Stimulated activated CD8-positive, alpha-beta memory T cell treated with anti-CD3 and anti-CD28 coated beads, Interleukin-2, amount 100 ng/mL, for 1 hour (primary cell): ENCODE data around the gene ITPR1.
"Not testable (repeated sequence)": the region's sequence is repeated elsewhere in the genome, so short reads cannot be mapped to it uniquely, and the experiment has no call there.

Experiments used
- DNase-seq, 2 donors: peaks; one replicate each; pipeline ENCODE4 v3.0.0-alpha.2; 2020; ENCODE audit warnings: low read depth in 2 of 2

The ITPR1 gene

DNA sequence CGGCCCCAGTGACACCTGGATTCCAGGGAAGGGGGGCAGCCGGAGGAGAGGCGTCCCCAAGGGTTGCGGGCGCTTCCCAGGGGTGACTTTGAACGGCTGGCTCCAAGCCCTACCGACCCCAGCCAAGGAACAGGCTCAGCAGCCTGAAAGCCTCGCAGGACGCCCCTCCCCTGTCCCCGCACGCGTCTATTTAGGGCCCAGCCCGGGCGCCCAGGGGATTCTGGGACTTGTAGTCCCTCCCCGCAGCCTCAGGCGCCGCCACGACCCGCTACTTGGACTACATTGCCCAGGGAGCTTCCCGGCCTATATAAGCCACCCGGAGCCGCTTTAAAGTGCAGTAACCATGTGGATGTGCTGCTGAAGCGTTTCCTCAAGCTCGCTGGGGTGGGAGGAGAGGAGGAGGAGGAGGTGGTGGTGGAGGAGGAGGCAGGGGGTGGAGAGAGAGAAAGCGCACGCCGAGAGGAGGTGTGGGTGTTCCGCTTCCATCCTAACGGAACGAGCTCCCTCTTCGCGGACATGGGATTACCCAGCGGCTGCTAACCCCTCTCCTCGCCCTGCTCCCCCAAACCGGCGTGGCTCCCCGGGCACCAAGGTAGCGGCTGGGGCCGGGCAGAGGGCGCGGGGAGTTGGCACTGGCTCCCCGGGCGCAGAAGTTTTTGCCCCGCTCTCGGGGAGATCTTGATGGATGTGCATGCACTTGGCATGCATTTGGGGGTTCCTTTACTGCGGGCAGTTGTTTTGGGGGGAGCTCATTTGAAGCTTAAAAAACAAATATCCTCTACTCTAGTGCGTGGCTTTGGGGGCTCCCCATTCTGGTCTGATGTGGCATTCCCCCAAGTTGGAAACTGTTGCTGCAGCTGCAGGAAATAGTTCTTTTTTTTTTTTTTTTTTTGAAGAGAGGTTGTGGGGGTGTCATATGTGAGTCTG is at the start of gene ITPR1:
TSS of gene ITPR1 (plus strand) at position 335 of the 927 bp plus-strand sequence. CDS start 23,144 bp downstream, outside the sequence.
- DNase-seq, result peak; percentile 91 to 97

DNA sequence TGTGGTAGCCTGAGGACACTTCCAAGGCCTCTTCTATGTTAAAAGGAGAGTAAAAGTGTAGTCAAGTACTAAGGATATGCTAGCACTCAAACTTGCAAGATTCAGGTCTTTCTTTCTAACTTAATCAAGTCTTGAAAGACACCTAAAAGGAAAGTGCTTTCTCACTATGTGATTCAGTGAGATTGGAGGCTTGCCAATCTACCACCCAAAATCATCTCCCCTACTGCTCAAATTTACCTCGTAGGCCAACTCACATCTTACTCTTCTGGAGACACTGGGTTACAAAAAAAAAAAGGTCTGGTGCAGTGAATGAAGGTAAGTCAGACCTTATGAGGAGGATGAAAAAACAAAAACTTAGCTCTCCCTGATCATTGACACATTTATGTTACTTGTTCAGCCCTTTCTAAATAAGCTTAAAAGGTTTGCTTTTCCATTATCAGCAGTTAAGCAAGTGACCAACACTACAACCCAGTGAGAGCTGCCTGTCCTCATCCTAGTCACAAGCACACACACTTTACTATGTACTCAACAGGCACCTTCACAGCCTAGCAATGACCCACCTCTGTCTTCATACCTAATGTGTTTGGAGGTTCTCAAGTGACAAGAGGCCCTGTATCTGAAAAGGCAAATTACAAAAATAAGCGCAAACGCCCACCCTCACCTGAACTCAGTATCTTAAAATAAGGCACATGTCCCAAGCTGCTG is 45.7 kb upstream of the ITPR1 start:
- DNase-seq, result no peak

DNA sequence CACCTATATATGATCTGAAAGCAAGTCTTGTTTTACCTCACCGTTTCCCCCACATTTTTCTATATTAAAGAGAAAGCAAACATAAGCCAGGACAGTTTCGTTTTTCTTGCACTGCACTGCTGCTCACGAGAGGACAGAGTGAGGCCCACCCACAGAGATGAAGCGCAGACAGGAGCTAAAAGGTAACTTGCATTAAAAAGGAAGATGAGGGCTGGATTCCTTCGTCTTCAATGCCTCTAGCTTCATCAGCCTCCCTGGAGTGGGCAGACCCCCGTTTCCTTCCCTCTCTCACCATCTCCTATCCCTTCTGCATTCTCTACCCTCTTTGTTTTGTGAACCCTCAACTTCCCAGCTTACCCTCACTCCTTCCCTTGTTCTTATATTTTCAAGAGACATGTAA is 45.0 kb upstream of the ITPR1 start:
- no peak for DNase-seq

DNA sequence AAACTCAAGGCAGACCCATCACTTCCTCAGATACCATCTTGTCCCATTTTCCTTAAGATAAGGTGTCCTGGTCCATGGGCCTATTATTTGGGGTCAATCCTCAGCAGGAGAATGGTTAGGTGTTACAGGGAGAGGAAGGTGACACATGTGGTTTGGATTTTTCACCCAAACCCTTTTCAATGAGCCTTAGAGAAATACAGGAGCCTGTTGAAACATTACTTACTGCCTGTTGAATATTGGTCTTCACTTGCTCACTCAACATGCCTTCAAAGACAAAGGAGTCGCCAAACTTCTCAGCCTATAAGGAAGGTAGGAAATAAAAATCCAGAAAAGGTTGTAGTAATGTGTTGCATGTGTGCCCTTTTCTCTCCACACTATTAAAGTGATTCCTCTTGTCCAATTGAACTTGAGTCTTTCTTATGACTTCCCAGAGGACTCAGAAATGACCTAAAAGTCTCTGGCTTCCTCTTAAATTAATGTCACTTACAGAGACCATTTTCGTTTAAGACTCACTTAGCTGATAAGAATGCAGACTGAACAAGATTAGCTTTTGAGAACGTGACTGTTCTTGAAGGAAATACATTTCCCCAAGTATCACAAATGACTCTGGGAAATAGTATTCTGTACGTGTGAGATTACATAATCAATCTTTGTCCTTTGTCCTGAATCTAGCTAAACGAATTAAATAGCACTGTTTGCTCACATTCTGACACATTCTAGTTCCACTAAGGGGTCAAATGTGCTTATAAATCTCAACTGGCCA is 43.9 kb upstream of the ITPR1 start:
- no peak for DNase-seq

DNA sequence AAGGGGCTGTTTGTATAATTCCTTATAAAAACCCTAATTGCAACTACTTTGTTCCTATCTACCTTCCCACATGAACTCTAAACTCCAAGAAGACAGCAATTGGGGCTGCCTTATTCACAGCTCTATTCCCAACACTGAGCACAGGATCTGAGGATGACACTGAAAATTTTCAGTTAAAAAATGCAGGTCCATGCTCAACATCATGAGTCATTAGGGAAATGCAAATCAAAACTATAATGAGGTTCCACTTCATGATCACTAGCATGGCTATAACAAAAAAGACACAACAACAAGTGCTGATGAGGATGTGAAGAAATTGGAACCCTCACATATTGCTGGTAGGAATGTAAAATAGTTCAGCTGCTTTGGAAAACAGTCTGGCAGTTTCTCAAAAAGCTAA is 39.0 kb upstream of the ITPR1 start:
- DNase-seq, result no peak

DNA sequence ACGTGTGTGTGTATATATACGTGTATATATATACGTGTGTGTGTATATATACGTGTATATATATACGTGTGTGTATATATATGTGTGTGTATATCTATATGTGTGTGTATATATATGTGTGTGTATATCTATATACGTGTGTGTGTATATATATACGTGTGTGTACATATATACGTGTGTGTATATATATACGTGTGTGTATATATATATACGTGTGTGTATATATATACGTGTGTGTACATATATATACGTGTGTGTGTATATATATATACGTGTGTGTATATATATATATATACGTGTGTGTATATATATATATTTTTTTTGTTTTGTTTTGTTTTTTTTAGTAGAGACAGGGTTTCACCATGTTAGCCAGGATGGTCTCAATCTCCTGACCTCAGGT is 36.4 kb upstream of the ITPR1 start:
- not testable (repeated sequence) for DNase-seq

DNA sequence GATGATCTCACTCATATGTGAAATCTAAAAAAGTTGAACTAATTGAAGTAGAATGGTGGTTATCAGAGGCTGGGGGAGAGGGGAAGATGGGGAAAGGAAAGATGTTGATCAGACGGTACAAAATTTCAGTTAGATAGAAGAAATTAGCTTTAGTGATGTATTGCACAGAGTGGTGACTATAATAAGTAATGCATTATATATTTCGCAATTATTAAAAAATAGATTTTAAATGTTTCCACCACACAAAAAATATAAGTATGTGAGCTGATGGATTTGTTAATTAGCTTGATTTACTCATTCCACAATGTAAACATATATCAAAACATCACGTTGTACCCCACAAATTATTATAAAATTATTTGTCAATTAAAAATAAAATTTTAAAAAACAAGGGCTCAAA is 34.2 kb upstream of the ITPR1 start:
- DNase-seq, result no peak

DNA sequence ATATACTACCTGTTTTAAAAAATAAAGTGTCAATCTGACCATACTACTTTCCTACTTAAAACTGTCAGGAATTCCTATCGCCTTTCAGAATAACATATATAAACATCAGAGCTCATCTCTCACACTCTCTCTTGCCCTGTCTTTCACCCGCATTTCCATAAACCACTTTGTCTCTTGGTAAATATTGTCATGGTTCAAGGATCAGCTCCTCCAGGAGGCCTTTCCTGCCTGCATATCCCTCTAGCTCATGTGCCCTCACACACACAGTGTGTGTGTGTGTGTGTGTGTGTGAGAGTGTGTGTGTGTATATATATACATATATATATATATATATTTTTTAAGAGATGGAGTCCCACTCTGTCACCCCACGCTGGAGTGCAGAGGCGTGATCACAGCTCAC is 32.8 kb upstream of the ITPR1 start:
- no peak for DNase-seq

DNA sequence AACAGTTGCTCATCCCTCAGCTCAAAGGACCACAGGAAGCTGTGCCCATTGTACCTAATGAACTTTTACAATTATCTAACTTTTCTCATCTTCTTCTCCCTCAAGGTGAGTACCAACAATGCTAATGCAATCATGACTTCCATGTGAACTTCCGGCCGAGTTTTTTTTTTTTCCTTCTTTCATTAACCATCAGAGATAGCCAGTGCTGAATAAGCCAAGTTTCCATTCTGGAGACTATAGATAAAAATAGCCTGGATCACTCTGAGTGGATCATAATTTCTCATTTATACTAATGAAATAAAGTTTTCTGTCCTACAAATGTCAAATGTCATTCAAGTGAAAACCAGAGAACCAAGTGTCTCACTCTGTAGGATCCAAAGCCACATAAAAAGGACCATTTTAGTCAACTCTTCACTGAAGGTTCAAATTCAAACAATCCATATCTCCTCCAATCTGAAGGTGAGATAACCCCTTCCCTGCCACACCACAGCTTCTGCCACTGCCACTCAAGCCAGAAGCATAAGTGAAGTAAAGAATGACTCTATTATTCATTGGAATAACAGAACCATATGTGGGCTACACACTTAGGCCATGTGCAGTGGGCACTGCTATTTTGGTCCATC is 31.6 kb upstream of the ITPR1 start:
- no peak for DNase-seq

DNA sequence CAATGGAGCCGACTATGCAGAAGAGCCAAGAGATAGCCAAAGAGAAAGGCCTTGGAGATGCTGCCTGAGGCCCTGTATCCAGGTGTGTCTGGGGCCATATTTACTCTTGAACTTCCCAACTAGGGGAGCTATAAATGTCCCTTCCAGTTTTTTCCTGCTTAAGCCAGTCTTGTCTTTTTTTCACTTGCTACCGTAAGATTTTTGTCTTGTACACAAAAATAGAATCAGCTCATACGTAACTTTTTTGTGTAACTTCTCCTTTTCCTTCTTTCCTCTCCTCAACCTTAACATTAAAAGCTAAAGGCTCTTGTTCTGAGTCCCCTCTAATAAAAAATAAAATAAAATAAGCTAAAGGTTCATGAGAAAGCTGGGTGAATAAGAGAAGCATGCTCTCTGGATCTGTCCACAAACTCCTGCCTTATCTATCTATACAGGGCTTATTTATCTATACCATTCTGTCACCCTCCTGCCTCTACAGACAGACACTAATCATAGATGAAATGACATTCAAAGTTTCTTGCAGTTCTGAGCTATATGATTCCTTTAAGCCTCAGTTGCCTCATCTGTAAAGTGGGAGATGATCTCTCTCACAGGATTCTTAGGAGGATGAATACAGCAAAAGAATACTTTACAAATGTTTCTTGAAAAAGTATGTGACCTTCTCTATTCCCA is 30.6 kb upstream of the ITPR1 start:
- no peak for DNase-seq

DNA sequence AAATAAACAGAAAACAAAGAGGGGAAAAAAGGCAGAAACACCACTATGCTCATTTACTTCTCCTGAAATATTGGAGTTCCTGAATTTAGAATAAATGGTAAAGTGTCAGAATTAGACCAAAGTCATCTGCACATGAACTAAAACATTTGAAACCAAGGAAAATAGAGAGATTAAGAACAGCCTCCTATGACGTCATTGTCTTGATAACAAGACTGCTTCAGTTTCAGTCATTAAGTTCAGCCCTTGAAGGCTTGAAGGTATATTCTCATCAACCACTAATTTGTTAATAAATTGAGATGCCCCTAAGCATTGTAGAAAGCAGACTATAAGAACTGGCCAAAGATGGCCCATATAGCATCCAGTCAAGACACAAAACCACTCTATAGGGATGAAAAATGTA is 28.6 kb upstream of the ITPR1 start:
- no peak for DNase-seq

DNA sequence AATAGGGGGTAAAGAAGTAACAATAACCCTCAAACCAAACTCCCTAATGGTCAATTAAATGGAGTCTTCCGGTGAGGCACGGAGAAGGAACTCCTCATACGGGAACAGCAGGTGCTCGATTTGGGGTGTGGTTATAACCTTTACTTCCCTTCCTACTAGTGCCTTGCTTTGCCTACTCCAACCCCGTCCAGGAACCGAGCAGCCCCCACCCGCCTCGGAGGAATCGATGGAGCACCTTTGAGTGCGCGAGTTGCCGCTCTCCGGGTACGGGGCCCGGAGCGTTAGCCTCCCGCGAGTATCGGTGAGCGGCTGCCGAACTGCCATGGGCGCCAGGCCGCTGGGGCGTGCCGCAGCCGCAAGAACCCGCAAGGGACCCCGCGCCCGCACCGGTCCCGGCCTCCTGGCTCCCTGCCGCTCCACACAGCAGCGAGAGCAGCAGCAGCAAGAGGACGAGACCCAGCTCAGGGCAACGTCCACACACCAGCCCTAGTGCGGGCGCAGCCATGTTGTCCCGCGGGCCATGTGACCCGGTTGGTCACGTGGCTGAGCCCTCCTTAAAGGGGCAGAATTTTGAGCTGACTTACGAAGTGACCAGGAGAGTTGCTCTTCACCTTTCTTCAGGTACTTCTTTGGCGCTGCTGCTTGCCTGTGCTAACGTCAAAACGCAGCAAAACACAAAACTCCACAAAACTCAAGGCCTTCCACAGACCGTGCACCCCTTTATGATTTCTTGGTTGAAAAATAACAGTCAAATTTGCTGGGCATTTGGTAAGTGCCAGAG is 26.2 kb upstream of the ITPR1 start, which contains the start of gene SUMF1:
TSS of gene SUMF1 (minus strand) at position 529 of the 781 bp plus-strand sequence. CDS start at position 505, 24 bp downstream.
- peak; percentile 51 to 54 for DNase-seq

DNA sequence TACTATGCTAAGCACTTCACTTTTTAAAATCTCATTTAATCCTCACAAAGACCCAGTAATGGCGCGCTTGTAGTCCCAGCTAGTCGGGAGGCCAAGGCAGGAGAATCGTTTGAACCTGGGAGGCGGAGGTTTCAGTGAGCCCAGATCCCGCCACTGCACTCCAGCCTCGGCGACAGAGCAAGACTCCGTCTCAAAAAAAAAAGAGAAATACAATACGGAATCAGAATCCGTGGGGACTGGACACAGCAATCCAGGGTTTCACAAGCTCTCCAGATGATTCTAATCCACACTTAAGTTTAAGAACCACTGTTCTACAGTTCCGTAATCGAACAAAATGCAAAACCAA is 25.7 kb upstream of the ITPR1 start:
- DNase-seq, result no peak

DNA sequence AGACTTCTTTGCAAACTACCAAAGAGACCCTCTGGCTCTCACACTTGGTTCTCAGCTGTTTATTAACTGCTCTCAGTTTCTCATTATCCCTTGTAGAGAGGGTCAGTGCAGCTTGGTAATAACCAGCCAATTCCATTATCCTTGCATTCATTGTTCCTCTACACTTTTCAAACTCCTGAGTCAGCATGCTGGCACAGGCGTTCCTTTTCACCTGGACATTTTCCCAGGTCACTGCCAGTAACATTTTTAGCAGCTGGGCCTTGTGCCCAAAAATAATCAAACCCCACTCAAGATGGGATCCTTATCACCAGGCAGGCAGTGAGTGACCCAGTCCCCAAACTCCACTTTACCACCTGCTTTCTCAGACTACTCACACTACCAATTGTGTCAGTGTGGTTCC is 21.2 kb upstream of the ITPR1 start:
- DNase-seq, result no peak

DNA sequence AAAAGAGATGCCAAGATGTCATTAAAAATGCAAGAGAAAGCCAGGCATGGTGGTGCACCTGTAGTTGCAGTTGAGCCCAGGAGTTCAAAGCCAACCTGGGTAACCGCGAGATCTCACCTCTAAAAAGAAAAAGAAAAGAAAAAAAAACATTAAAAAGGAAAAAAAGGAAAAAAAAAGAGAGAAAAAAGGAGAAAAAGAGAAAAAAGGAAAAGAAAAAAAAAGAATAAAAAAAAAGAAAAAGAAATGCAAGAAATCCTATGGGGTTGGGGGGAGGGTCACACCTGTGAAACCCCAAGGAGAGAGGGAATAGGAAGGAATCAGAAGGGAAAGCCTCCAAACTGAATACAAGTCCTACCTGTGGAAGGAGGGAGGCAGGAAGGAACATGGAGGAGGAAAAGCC is 20.8 kb upstream of the ITPR1 start:
- DNase-seq, result no peak

DNA sequence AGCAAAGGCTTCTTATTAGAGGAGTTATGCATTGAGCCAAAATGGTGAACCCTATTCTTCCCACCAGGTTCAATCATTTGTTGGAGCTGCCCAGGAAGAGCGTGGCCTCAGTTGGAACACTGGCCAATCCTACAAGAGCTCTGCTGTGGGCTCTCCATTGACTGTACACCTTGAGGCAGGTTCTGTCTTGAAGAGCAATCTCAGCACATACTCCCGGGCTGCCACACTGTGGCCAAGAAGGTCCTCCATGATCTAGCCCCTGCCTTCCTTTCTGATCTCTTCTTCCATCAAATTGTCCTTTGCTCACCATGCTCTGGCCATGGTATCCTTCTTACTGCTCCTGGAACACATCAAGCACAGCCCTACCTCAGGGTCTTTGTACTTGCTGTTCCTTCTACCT is 20.4 kb upstream of the ITPR1 start:
- DNase-seq, result no peak

DNA sequence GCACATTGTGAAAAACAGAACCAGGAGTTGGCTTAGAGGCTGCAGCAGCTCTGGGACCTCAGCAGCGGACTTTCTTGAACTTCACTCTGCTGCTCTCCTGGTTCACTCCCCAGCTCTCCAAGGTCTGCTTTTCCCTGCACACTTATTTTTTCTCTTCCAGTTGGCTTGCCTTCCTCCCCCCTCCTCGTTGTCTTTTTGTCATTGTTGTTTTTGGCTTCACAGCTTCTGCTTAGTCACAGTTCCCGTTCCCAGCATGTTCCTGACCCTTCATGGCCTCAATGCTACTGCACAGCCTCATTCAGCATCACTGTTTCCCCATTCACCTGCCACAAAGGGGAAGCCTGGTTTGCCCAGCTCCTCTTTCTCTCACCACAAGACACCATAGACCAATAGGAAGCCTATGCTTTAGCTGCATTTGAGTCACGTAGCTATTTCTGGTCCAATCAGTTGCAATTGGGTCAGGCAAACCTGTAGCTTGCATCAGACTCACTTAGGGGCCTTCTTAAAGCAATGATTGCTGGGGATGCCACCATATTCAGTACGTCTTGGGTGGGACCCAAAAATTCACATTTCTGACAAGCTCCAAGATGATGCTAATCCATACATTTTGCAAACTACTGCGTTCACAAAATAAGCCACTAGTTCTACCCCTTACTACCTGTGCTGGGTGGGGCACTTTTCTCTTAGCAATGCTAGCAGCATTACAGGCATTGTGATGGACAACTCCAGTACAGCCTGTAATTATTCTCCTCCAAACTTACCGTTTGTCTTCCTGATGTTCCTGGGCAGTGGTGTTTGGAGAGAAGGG is 18.3 kb upstream of the ITPR1 start:
- no peak for DNase-seq

DNA sequence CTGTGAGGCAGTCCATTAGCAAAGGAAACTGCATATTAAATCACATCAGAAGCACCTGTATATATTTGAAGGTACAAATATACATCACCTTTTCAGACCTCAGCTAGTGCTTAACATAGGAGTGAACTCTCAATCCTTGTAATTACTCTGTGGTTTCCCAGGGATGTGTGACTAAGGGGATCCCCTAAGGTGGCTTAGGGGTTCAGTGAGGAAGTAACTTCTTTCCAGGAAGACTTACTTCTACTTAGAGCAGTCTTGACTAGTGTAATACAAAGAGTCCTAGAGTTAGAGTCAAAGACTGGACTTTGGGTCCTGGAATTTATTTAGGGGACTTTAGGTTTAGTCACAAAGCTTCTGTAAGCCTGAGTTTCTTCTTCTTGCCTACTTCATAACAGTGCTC is 17.3 kb upstream of the ITPR1 start:
- DNase-seq, result no peak

DNA sequence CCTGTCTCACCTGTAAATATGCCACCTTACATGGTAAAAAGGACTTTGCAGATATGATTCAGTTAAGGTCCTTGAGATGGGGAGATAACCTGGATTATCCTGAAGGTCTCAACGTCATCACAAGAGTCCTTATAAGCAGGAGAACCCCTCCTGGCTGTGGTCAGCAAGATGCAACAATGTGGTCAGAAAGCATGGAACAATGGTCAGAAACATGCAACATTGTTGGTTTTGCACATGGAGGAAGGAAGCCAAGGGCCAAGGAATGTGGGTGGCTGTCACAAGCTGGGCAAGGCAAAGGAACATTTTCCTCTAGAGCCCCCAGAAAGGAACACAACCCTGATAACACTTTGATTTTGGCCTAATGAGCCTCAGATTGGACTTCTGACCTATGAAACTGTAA is 16.7 kb upstream of the ITPR1 start:
- no peak for DNase-seq

DNA sequence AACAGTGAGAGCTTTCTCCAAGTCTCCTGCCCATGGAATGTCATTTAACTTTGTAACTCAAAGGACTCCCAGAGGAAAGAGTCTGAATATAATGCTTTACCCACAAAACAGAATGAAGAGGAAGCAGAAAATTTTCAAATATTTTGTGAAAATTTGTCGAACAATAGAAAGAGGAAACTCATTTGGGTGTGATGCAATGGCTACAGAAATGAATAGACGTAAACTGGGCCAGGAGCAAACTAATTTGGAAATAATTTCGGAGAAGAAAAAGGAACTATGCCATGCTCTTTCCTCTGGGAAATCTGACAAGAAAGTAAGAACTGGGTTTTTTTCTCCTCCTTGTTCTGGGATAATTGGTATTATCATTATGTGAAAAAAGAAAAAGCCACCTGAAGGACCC is 14.9 kb upstream of the ITPR1 start:
- no peak for DNase-seq
